ENCODE data around the gene FAM53A. TPM values are rescaled to one million over a fixed set of nuclear protein-coding genes. Genes with fewer than 3 reads are reported as not detected.

The FAM53A gene
- total RNA-seq, 2 experiments from 2014 or later: 1.4 to 1.8 TPM

- no TSS peak for BruUV-seq (replicated peaks)
- Histone ChIP-seq H3K9me3 (ENCODE audit: low read length) (no peaks in the 10 kb centered on the region), H3K4me3 (ENCODE audit: low read depth, low read length, poor library complexity, severe bottlenecking) (no peak overlapping the region), H2AFZ (ENCODE audit: low read length) (no peak overlapping the region), H3K4me1 (ENCODE audit: insufficient read depth, low read length, poor library complexity, severe bottlenecking) (no peaks in the 10 kb centered on the region), H3K79me2 (ENCODE audit: insufficient read depth, low read depth, low read length) (no peaks in the 10 kb centered on the region), H3K4me2 (ENCODE audit: low read length) (no peak overlapping the region), H3K36me3 (ENCODE audit: insufficient read depth, low read length) (no peaks in the 10 kb centered on the region), H4K20me1 (ENCODE audit: insufficient read depth, low read length) (no peaks in the 10 kb centered on the region), H3K9me2 (ENCODE audit: insufficient read depth, low read length) (no peaks in the 10 kb centered on the region), H3K27ac (ENCODE audit: low read depth, low read length, poor library complexity, severe bottlenecking) (no peak overlapping the region)
- POLR2A ChIA-PET: no interaction called here
- TF ChIP-seq EZH2phosphoT487 (IDR thresholded peaks at IDR 0.05; ENCODE audit: borderline replicate concordance, low read depth, low read length): no peak
- DNase-seq (ENCODE audit: low spot score): no peak
- CTCF ChIA-PET (ENCODE audit: unreplicated experiment): no interaction called here
- intact Hi-C loops (cut with micrococcal nuclease; ENCODE audit: unreplicated experiment): no loop called here
These were observed 67.6 kb downstream of the FAM53A start for GRCh38 chr4:1616557-1616930.

GRCh38 chr4:1615786-1616556 lies 68.1 kb downstream of the FAM53A start:
- TF ChIP-seq EZH2phosphoT487 (IDR thresholded peaks at IDR 0.05; ENCODE audit: borderline replicate concordance, low read depth, low read length): no peak
- no peak for TF ChIP-seq CTCF (conservative IDR thresholded peaks at IDR 0.05; ENCODE audit: low read length)
- Histone ChIP-seq H3K4me2 (ENCODE audit: low read length) (no peak overlapping the region), H3K27ac (ENCODE audit: low read depth, low read length, poor library complexity, severe bottlenecking) (no peak overlapping the region), H3K9me2 (ENCODE audit: insufficient read depth, low read length) (no peaks in the 10 kb centered on the region), H3K9me3 (ENCODE audit: low read length) (no peaks in the 10 kb centered on the region), H3K79me2 (ENCODE audit: insufficient read depth, low read depth, low read length) (no peaks in the 10 kb centered on the region), H3K4me3 (ENCODE audit: low read depth, low read length, poor library complexity, severe bottlenecking) (no peak overlapping the region), H2AFZ (ENCODE audit: low read length) (no peak overlapping the region), H3K36me3 (ENCODE audit: insufficient read depth, low read length) (no peaks in the 10 kb centered on the region), H4K20me1 (ENCODE audit: insufficient read depth, low read length) (no peaks in the 10 kb centered on the region), H3K4me1 (ENCODE audit: insufficient read depth, low read length, poor library complexity, severe bottlenecking) (no peaks in the 10 kb centered on the region)
- intact Hi-C loops (cut with micrococcal nuclease; ENCODE audit: unreplicated experiment): no loop called here
- BruUV-seq (replicated peaks): no TSS peak
- ChIA-PET POLR2A (no interaction called here), CTCF (ENCODE audit: unreplicated experiment) (no interaction called here)
- DNase-seq (ENCODE audit: low spot score): no peak

GRCh38 chr4:1614854-1615595 lies 69.1 kb downstream of the FAM53A start:
- TF ChIP-seq CTCF (conservative IDR thresholded peaks at IDR 0.05; ENCODE audit: low read length) (no peak), EZH2phosphoT487 (IDR thresholded peaks at IDR 0.05; ENCODE audit: borderline replicate concordance, low read depth, low read length) (no peak)
- no peaks in the 10 kb centered on the region for H3K9me2 ChIP-seq (ENCODE audit: insufficient read depth, low read length)
- no peak for DNase-seq (ENCODE audit: low spot score)
- H3K36me3 ChIP-seq (ENCODE audit: insufficient read depth, low read length): no peaks in the 10 kb centered on the region
- H2AFZ ChIP-seq (ENCODE audit: low read length): no peak overlapping the region
- no peaks in the 10 kb centered on the region for H3K4me1 ChIP-seq (ENCODE audit: insufficient read depth, low read length, poor library complexity, severe bottlenecking)
- H3K79me2 ChIP-seq (ENCODE audit: insufficient read depth, low read depth, low read length): no peaks in the 10 kb centered on the region
- no peak overlapping the region for H3K27ac ChIP-seq (ENCODE audit: low read depth, low read length, poor library complexity, severe bottlenecking)
- CTCF ChIA-PET (ENCODE audit: unreplicated experiment): no interaction called here
- intact Hi-C loops (cut with micrococcal nuclease; ENCODE audit: unreplicated experiment): no loop called here
- no peak overlapping the region for H3K4me3 ChIP-seq (ENCODE audit: low read depth, low read length, poor library complexity, severe bottlenecking)
- no peaks in the 10 kb centered on the region for H4K20me1 ChIP-seq (ENCODE audit: insufficient read depth, low read length)
- H3K9me3 ChIP-seq (ENCODE audit: low read length): no peaks in the 10 kb centered on the region
- H3K4me2 ChIP-seq (ENCODE audit: low read length): no peak overlapping the region
- POLR2A ChIA-PET: no interaction called here
- no TSS peak for BruUV-seq (replicated peaks)
